K562 (cell line): ENCODE results near the gene PRRC2A. TPM values are rescaled to one million over a fixed set of nuclear protein-coding genes. Genes with fewer than 3 reads are reported as not detected.

Source experiments
- AFF1 ChIP-seq, 2 experiments: fragments of 450-650 bp; IDR thresholded peaks; 2 replicates each; pipeline ENCODE4 v1.6.1; 2018; ENCODE audit warnings: mild to moderate bottlenecking in 2 of 2, low read depth in 1 of 2; ENCODE audit not compliant: partially characterized antibody in 2 of 2
- ARHGAP35 ChIP-seq: fragments of 450-650 bp; IDR thresholded peaks from 2 replicates; pipeline ENCODE4 v1.6.1; 2018; ENCODE audit not compliant: partially characterized antibody
- ASH1L ChIP-seq: fragments of 450-650 bp; IDR thresholded peaks from 2 replicates; pipeline ENCODE4 v1.6.1; 2018; ENCODE audit warnings: borderline replicate concordance, mild to moderate bottlenecking, low read depth; ENCODE audit not compliant: partially characterized antibody
- DIDO1 ChIP-seq: fragments of 450-650 bp; IDR thresholded peaks from 2 replicates; pipeline ENCODE4 v1.6.1; 2016; ENCODE audit warnings: low read depth, missing biosample characterization, missing genetic modification characterization
- FOS ChIP-seq: IDR thresholded peaks from 3 replicates; pipeline ENCODE4 v1.6.1; 2011; ENCODE audit not compliant: insufficient read length; ENCODE audit errors: extremely low read depth
- HMG20B ChIP-seq: fragments of 250-450 bp; sonication (Bioruptor Pico); IDR thresholded peaks from 2 replicates; pipeline ENCODE4 v1.5.0; 2021; ENCODE audit warnings: mild to moderate bottlenecking
- HNRNPL ChIP-seq: fragments of 200-400 bp; formaldehyde crosslinking; IDR thresholded peaks from 2 replicates; pipeline ENCODE4 v1.6.1; 2017; ENCODE audit warnings: low read depth, mild to moderate bottlenecking, low read length
- ID3 ChIP-seq, 2 experiments: fragments of 250-450 bp in 1 of 2; fragments of 450-650 bp in 1 of 2; sonication (Bioruptor Pico) in 1 of 2; IDR thresholded peaks; 2 replicates each; pipeline versions ENCODE4 v1.6.1 to v1.8.0; 2016 to 2021; ENCODE audit warnings: mild to moderate bottlenecking in 2 of 2, moderate library complexity in 2 of 2, missing compliant biosample characterization in 1 of 2, missing genetic modification characterization in 1 of 2
- MBD1 ChIP-seq: fragments of 250-450 bp; sonication (Bioruptor Pico); IDR thresholded peaks from 2 replicates; pipeline ENCODE4 v1.8.0; 2022; ENCODE audit warnings: inconsistent platforms
- NR4A1 ChIP-seq, 2 experiments: fragments of 250-450 bp in 1 of 2; fragments of 450-650 bp in 1 of 2; sonication (Bioruptor Pico) in 1 of 2; IDR thresholded peaks; 2 replicates each; pipeline versions ENCODE4 v1.4.0 to v1.6.1; 2016 to 2020; ENCODE audit warnings: mild to moderate bottlenecking in 2 of 2, missing compliant biosample characterization in 1 of 2, missing genetic modification characterization in 1 of 2, moderate library complexity in 1 of 2
- ZNF609 ChIP-seq: sonication (generic); formaldehyde crosslinking; IDR thresholded peaks from 2 replicates; pipeline ENCODE4 v1.8.1; 2023; ENCODE audit warnings: missing genetic modification reagents, mild to moderate bottlenecking, borderline replicate concordance
- ZNF766 ChIP-seq: fragments of 200-800 bp; sonication (Bioruptor generic); conservative IDR thresholded peaks from 2 replicates; pipeline ENCODE4 v1.6.1; 2016; ENCODE audit warnings: missing genetic modification characterization, missing compliant biosample characterization
- ZNF77 ChIP-seq: fragments of 250-450 bp; sonication (Bioruptor Pico); IDR thresholded peaks from 2 replicates; pipeline ENCODE4 v1.5.0; 2020
- polyA plus RNA-seq, 8 experiments: library from polyadenylated mRNA; depleted of rRNA in 4 of 8; stranded (reverse) in 5 of 8; unstranded in 3 of 8; fragments of >200 nt; fragmentation: Nextera tagmentation in 2 of 8; fragmentation: Illumina TruSeq in 1 of 8; extraction: Ambion mirVana in 2 of 8; extraction: Trizol in 1 of 8; gene quantifications; 2 replicates each; pipeline versions ENCODE4 v1.2.1 to v1.2.3, GENCODE V29; 2011 to 2014; ENCODE audit warnings: inconsistent platforms in 1 of 8, missing spikeins in 1 of 8
- total RNA-seq, 7 experiments: library from RNA; depleted of rRNA in 6 of 7; stranded (reverse); fragments of >200 nt in 6 of 7; fragmentation: Illumina TruSeq in 2 of 7; extraction: Trizol in 2 of 7; gene quantifications; 2 replicates each; pipeline versions ENCODE4 v1.2.1 to v1.2.3, GENCODE V29; 2011 to 2021; ENCODE audit warnings: low replicate concordance in 1 of 7

Gene PRRC2A
- total and polyA plus RNA-seq, 9 of the 15 experiments (the other 6 are each of a cell fraction or from before 2014, with no cell fraction given), result 1.0 to 332 (median 63.0) TPM

- TF ChIP-seq ZNF766 (CRISPR knock-in tag), result no peak
- TF ChIP-seq AFF1 (IDR thresholded peaks at IDR 0.05; ENCODE audit: low read depth in 1 of 2, partially characterized antibody in 2 of 2), result peak in 1 of 2 experiments; percentile 87
- TF ChIP-seq DIDO1 (tag), result no peak; the same call in 1 of the 2 replicates
- TF ChIP-seq ZNF609 (CRISPR knock-in tag), result no peak
- TF ChIP-seq MBD1, result no peak
- TF ChIP-seq NR4A1 (CRISPR knock-in tag; IDR thresholded peaks at IDR 0.05), result peak; percentile 96
- no peak; the same call in 1 of the 2 replicates for TF ChIP-seq NR4A1 (tag; IDR thresholded peaks at IDR 0.05)
- no peak for TF ChIP-seq HNRNPL
- TF ChIP-seq ID3 (CRISPR knock-in tag; IDR thresholded peaks at IDR 0.05), result no peak
- TF ChIP-seq ID3 (tag; IDR thresholded peaks at IDR 0.05), result no peak
- TF ChIP-seq ZNF77 (CRISPR knock-in tag), result no peak
- TF ChIP-seq ASH1L, result no peak
- TF ChIP-seq ARHGAP35, result no peak
- TF ChIP-seq FOS, result peak; percentile 61
- no peak for TF ChIP-seq HMG20B
These were observed 520 bp upstream of the PRRC2A start (continued) for GRCh38 chr6:31619805-31620585.
